HG03432 (cell line): ENCODE data around the gene OR1A2.
"Not testable (repeated sequence)": the region's sequence is repeated elsewhere in the genome, so short reads cannot be mapped to it uniquely, and the experiment has no call there.

ENCODE experiments used
- ATAC-seq: cut with Tn5 transposase; IDR thresholded peaks from one replicate; pipeline ENCODE4 v1.9.1; 2021; ENCODE audit warnings: mild to moderate bottlenecking, moderate library complexity; ENCODE audit not compliant: unreplicated experiment

OR1A2 gene

GRCh38 chr17:3197219-3197618 lies at the start of gene OR1A2:
Gene OR1A2, plus strand, starts transcription at chr17:3197519. Its CDS starts 0 bp downstream, at chr17:3197519.
- no peak for ATAC-seq

DNA sequence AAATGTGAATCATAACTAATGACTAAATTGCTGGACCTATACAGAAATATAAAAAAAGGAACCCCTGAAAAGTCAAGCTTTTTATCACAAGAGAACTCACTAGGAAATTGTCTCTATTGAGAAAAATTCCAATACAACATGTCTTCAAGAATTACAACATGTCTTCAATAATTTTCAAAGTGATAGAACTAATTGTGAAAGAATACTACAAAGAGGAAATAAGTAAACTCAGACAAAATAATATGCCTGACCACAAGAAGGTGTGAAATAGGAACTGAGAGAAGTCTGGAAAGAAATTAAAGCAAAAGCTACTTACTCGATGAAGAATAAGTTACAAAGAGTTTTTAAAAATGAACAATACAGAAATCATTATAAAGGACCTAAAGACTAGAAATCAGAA lies 40.1 kb upstream of the OR1A2 start:
- no peak for ATAC-seq

- no peak for ATAC-seq
Measured at GRCh38 chr17:3167574-3167973, 29.7 kb upstream of the OR1A2 start.

- ATAC-seq: no peak
Measured at GRCh38 chr17:3189961-3190360, 7.4 kb upstream of the OR1A2 start.

- no peak for ATAC-seq
Measured at GRCh38 chr17:3207367-3207766, 10.0 kb downstream of the OR1A2 start, which contains the start of gene OR1A1. Gene OR1A1, plus strand, starts transcription at chr17:3207667. Its CDS starts 7,954 bp downstream, at chr17:3215621.

DNA sequence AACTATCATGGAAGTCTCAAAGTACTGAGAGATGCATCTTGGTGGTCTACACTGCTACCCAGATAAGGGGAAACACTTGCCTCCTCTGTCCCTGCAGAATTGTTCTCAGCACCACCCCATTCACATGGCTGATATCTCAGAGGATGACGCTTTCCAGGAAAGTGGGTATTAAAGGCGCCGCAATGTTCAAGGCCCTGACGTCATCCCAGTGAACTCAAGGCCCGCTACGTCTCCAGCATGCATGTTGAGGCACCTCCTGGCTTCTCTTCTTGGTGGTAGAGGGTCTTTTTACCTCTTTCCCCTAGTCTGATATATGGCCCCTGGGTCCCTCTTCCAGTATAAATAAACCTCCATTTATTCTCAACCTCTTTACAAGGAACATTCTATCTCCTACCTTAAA lies 11.2 kb downstream of the OR1A2 start:
- ATAC-seq: no peak

GRCh38 chr17:3213001-3213400 lies 15.7 kb downstream of the OR1A2 start:
- ATAC-seq: no peak

GRCh38 chr17:3213587-3213986 lies 16.3 kb downstream of the OR1A2 start:
- ATAC-seq: no peak

DNA sequence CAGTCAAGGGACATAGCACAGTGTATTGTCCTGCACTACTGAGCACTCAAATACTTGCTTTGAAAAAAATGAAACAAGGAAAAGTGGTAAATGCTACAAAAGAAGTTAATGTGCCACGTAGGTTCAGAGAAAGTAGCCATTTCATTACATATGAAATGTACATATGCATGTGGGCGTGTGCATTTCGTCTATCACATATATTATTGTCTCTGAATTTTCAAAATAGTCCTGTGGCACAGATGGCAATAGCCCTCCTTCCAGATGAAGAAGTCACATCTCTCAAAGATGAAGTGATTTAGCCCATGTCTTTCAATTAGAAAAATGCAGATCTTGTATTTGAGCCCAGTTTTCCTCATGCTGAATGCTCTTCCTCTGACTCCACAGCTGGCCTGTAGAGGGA lies 22.7 kb downstream of the OR1A2 start:
- not testable (repeated sequence) for ATAC-seq

- no peak for ATAC-seq
Measured at GRCh38 chr17:3221850-3222249, 24.5 kb downstream of the OR1A2 start.

DNA sequence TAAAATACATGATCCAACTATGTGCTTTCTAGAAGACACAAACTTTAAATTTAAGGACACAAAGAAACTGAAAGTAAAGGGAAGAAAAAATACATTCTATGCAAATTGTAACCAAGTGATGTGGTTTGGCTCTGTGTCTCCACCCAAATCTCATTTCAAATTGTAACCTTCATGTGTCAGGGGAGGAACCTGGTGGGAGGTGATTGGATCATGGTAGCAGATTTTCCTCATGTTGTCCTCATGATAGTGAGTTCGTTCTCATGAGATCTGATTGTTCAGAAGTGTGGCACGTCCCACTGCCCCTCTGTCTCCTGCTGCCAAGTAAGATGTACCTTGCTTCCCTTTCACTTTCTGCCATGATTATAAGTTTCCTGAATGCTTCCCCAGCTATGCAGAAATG lies 25.2 kb downstream of the OR1A2 start:
- no peak for ATAC-seq

DNA sequence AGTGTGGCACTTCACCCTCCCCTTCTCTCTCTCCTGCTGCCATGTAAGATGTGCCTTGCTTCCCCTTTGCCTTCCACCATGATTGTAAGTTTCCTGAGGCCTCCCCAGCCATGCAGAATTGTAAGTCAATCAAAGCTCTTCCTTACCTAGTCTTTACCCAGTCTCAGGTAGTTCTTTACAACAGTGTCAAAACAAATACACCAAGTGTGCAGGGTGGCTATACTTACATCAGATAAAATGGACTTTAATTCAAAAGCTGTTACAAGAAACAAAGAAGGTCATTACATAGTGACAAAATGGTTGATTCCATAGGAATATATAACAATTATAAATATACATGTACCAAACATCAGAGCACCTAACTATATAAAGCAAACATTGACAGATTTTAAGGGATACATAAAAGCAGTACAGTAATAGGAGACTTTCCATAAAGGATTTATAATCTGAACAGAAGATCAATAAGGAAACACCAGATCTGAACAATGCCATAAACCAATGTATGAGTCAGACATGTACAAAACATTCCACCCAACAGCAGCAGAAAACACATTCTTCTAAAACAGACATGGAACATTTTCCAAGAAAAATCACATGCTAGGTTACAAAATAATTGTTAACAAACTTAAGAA lies 27.5 kb downstream of the OR1A2 start:
- not testable (repeated sequence) for ATAC-seq

GRCh38 chr17:3232300-3232699 lies 35.0 kb downstream of the OR1A2 start:
- ATAC-seq: not testable (repeated sequence)

- ATAC-seq: not testable (repeated sequence)
Measured at GRCh38 chr17:3238685-3239084, 41.4 kb downstream of the OR1A2 start.

GRCh38 chr17:3241044-3241443 lies 43.7 kb downstream of the OR1A2 start:
- not testable (repeated sequence) for ATAC-seq

GRCh38 chr17:3244841-3245240 lies 47.5 kb downstream of the OR1A2 start:
- ATAC-seq: not testable (repeated sequence)
